Cardiac muscle cell (in vitro differentiated cells and primary cell): ENCODE data around the gene KCNJ13. TPM values are rescaled to one million over a fixed set of nuclear protein-coding genes. Genes with fewer than 3 reads are reported as not detected.

Source experiments
- DNase-seq, 2 donors: peaks; one replicate each; pipeline versions ENCODE4 v3.0.0 to v3.0.0-alpha.2; 2010 to 2017; ENCODE audit warnings: low read depth in 1 of 2, low spot score in 1 of 2
- H3K27ac ChIP-seq: fragments of 200-600 bp; sonication (generic); 2 replicates; pipeline ENCODE4 v1.5.1; 2016
- H3K27me3 ChIP-seq: fragments of 200-600 bp; sonication (generic); 2 replicates; pipeline ENCODE4 v1.6.0; 2016; ENCODE audit warnings: control low read depth
- H3K36me3 ChIP-seq: fragments of 200-600 bp; sonication (generic); 2 replicates; pipeline ENCODE4 v1.5.1; 2016; ENCODE audit warnings: control low read depth
- H3K4me1 ChIP-seq: fragments of 200-600 bp; sonication (generic); 2 replicates; pipeline ENCODE4 v1.8.1; 2017; ENCODE audit warnings: low read depth, mild to moderate bottlenecking, mixed run types
- H3K4me3 ChIP-seq: fragments of 200-600 bp; sonication (generic); 2 replicates; pipeline ENCODE4 v1.5.1; 2016; ENCODE audit warnings: mild to moderate bottlenecking
- H3K9me3 ChIP-seq: fragments of 200-600 bp; sonication (generic); 2 replicates; pipeline ENCODE4 v1.5.1; 2017; ENCODE audit warnings: low read depth, mild to moderate bottlenecking, control low read depth
- CTCF ChIP-seq: IDR thresholded peaks from 2 replicates; pipeline ENCODE4 v1.5.1; 2012; ENCODE audit warnings: low read depth, mild to moderate bottlenecking, low read length
- polyA plus RNA-seq: library from polyadenylated mRNA; unstranded; fragments of >200 nt; fragmentation: Nextera tagmentation; extraction: Ambion mirVana; gene quantifications from 2 replicates; pipeline ENCODE4 v1.2.1, GENCODE V29; 2016
- total RNA-seq: library from RNA; depleted of rRNA; stranded (reverse); fragments of >200 nt; gene quantifications from 2 replicates; pipeline ENCODE4 v1.2.3, GENCODE V29; 2016

KCNJ13 gene
- total and polyA plus RNA-seq, 2 experiments from 2014 or later = 1.3 TPM; not detected in 1

- Histone ChIP-seq H3K9me3 (no peaks in the 10 kb centered on the region), H3K27me3 (no peaks in the 10 kb centered on the region), H3K4me3 (no peak overlapping the region), H3K36me3 (no peaks in the 10 kb centered on the region), H3K4me1 (peaks cover 12% of the 10 kb centered on the region), H3K27ac (no peak overlapping the region)
- peak in 1 of 2 donors; percentile 29 for DNase-seq
- no peak for TF ChIP-seq CTCF
These were observed 5.4 kb upstream of the KCNJ13 start for GRCh38 chr2:232781765-232782164.

- Histone ChIP-seq H3K4me1 (peaks cover 16% of the 10 kb centered on the region), H3K27me3 (no peaks in the 10 kb centered on the region), H3K36me3 (no peaks in the 10 kb centered on the region), H3K9me3 (no peaks in the 10 kb centered on the region), H3K27ac (peak overlapping the region; percentile 58), H3K4me3 (no peak overlapping the region)
- TF ChIP-seq CTCF = no peak
- DNase-seq = peak in 1 of 2 donors; percentile 37
These were observed 3.6 kb upstream of the KCNJ13 start for GRCh38 chr2:232779934-232780333.

GRCh38 chr2:232779465-232779864 lies 3.1 kb upstream of the KCNJ13 start:
- Histone ChIP-seq H3K36me3 (no peaks in the 10 kb centered on the region), H3K27me3 (no peaks in the 10 kb centered on the region), H3K9me3 (no peaks in the 10 kb centered on the region), H3K4me1 (peaks cover 16% of the 10 kb centered on the region), H3K27ac (peak overlapping the region; percentile 58), H3K4me3 (no peak overlapping the region)
- no peak for TF ChIP-seq CTCF
- DNase-seq = peak in 1 of 2 donors; percentile 5

GRCh38 chr2:232777276-232777675 lies 911 bp upstream of the KCNJ13 start:
- H3K4me1 ChIP-seq = peaks cover 16% of the 10 kb centered on the region
- H3K27me3 ChIP-seq = no peaks in the 10 kb centered on the region
- H3K27ac ChIP-seq = no peak overlapping the region
- H3K36me3 ChIP-seq = no peaks in the 10 kb centered on the region
- DNase-seq = no peak
- H3K4me3 ChIP-seq = no peak overlapping the region
- no peak for TF ChIP-seq CTCF
- H3K9me3 ChIP-seq = no peaks in the 10 kb centered on the region

- no peak for TF ChIP-seq CTCF
- Histone ChIP-seq H3K27me3 (no peaks in the 10 kb centered on the region), H3K27ac (no peak overlapping the region), H3K9me3 (no peaks in the 10 kb centered on the region), H3K4me1 (peaks cover 5% of the 10 kb centered on the region), H3K4me3 (no peak overlapping the region), H3K36me3 (peaks cover 14% of the 10 kb centered on the region)
- DNase-seq = no peak
These were observed 2.5 kb downstream of the KCNJ13 start for GRCh38 chr2:232773815-232774214.

- Histone ChIP-seq H3K4me1 (peaks cover 5% of the 10 kb centered on the region), H3K27me3 (no peaks in the 10 kb centered on the region), H3K9me3 (no peaks in the 10 kb centered on the region), H3K36me3 (peaks cover 21% of the 10 kb centered on the region), H3K27ac (no peak overlapping the region), H3K4me3 (no peak overlapping the region)
- no peak for TF ChIP-seq CTCF
- DNase-seq = no peak
These were observed 3.8 kb downstream of the KCNJ13 start for GRCh38 chr2:232772531-232772930.
